GM23338 (cell line): Measurements from ENCODE around the gene MPZ. TPM values are rescaled to one million over a fixed set of nuclear protein-coding genes. Genes with fewer than 3 reads are reported as not detected.

Experiments used
- ATAC-seq: fragments of 200-7000 bp; cut with Tn5 transposase; 3 replicates; pipeline ENCODE4 v1.9.1; 2020
- DNase-seq: peaks from one replicate; pipeline ENCODE4 v3.0.0-alpha.2; 2015; ENCODE audit warnings: low spot score
- H2AFZ ChIP-seq: fragments of 200-600 bp; sonication (generic); 2 replicates; pipeline ENCODE4 v1.8.0; 2016; ENCODE audit warnings: antibody characterized with exemption, mild to moderate bottlenecking, moderate library complexity
- H3F3A ChIP-seq: fragments of 200-600 bp; sonication (generic); replicated peaks from 2 replicates; pipeline ENCODE4 v1.8.0; 2017; ENCODE audit warnings: antibody characterized with exemption, mixed run types, low read depth
- H3K27ac ChIP-seq: fragments of 200-600 bp; sonication (generic); 2 replicates; pipeline ENCODE4 v1.6.1; 2016; ENCODE audit warnings: low read depth
- H3K27me3 ChIP-seq: fragments of 200-600 bp; sonication (generic); 2 replicates; pipeline ENCODE4 v1.8.0; 2016; ENCODE audit warnings: mild to moderate bottlenecking, mixed run types, moderate library complexity; ENCODE audit not compliant: insufficient read depth
- H3K36me3 ChIP-seq: fragments of 200-600 bp; sonication (generic); 2 replicates; pipeline ENCODE4 v1.8.0; 2016; ENCODE audit warnings: mild to moderate bottlenecking; ENCODE audit not compliant: insufficient read depth
- H3K4me1 ChIP-seq: fragments of 200-600 bp; sonication (generic); 2 replicates; pipeline ENCODE4 v1.8.0; 2016; ENCODE audit warnings: mild to moderate bottlenecking, moderate library complexity; ENCODE audit not compliant: insufficient read depth
- H3K4me2 ChIP-seq: fragments of 200-600 bp; sonication (generic); 2 replicates; pipeline ENCODE4 v1.7.1; 2017; ENCODE audit warnings: mixed run types
- H3K4me3 ChIP-seq: fragments of 200-600 bp; sonication (generic); 2 replicates; pipeline ENCODE4 v1.6.1; 2016; ENCODE audit warnings: mixed run types
- H3K79me2 ChIP-seq: fragments of 200-600 bp; sonication (generic); replicated peaks from 2 replicates; pipeline ENCODE4 v1.8.0; 2017; ENCODE audit warnings: mild to moderate bottlenecking; ENCODE audit not compliant: insufficient read depth
- H3K9me2 ChIP-seq: fragments of 200-600 bp; sonication (generic); 2 replicates; pipeline ENCODE4 v1.8.0; 2017; ENCODE audit not compliant: insufficient read depth
- H4K20me1 ChIP-seq: fragments of 200-600 bp; sonication (generic); replicated peaks from 2 replicates; pipeline ENCODE4 v1.8.0; 2017; ENCODE audit warnings: mild to moderate bottlenecking; ENCODE audit not compliant: insufficient read depth
- H3K27ac Mint-ChIP-seq: 2 replicates; pipeline ENCODE4 v1.8.0; 2020; ENCODE audit warnings: inconsistent platforms, mild to moderate bottlenecking, moderate library complexity, mixed read lengths
- H3K27me3 Mint-ChIP-seq: 3 replicates; pipeline ENCODE4 v1.8.0; 2022; ENCODE audit warnings: low read depth, mild to moderate bottlenecking, moderate library complexity, mixed read lengths, inconsistent platforms; ENCODE audit not compliant: insufficient read depth, poor library complexity
- H3K36me3 Mint-ChIP-seq: 3 replicates; pipeline ENCODE4 v1.8.0; 2021; ENCODE audit warnings: low read depth, mild to moderate bottlenecking, inconsistent platforms, moderate library complexity, mixed read lengths
- H3K4me1 Mint-ChIP-seq: 3 replicates; pipeline ENCODE4 v1.8.0; 2020; ENCODE audit warnings: mild to moderate bottlenecking, inconsistent platforms, mixed read lengths
- H3K4me3 Mint-ChIP-seq: 3 replicates; pipeline ENCODE4 v1.8.0; 2021; ENCODE audit warnings: moderate library complexity, mild to moderate bottlenecking, inconsistent platforms, mixed read lengths
- H3K9me3 Mint-ChIP-seq: 3 replicates; pipeline ENCODE4 v1.8.0; 2020; ENCODE audit warnings: moderate library complexity, mild to moderate bottlenecking, inconsistent platforms, mixed read lengths
- CREB1 ChIP-seq: fragments of 250-450 bp; sonication (Bioruptor Pico); IDR thresholded peaks from 2 replicates; pipeline ENCODE4 v1.5.0; 2020; ENCODE audit warnings: low read depth, mild to moderate bottlenecking, moderate library complexity
- EZH2 ChIP-seq: fragments of 200-600 bp; sonication (generic); IDR thresholded peaks from one replicate; pipeline ENCODE4 v1.8.0; 2017; ENCODE audit warnings: antibody characterized with exemption, mild to moderate bottlenecking, low read depth; ENCODE audit not compliant: unreplicated experiment
- EZH2phosphoT487 ChIP-seq: fragments of 200-600 bp; sonication (generic); IDR thresholded peaks from one replicate; pipeline ENCODE4 v1.8.1; 2018; ENCODE audit warnings: antibody characterized with exemption; ENCODE audit not compliant: unreplicated experiment
- JUNB ChIP-seq: IDR thresholded peaks from one replicate; pipeline ENCODE4 v1.6.1; 2016; ENCODE audit warnings: antibody characterized with exemption; ENCODE audit not compliant: unreplicated experiment
- NANOG ChIP-seq: IDR thresholded peaks from 2 replicates; pipeline ENCODE4 v1.6.1; 2016; ENCODE audit warnings: antibody characterized with exemption, borderline replicate concordance
- STAT1 ChIP-seq: IDR thresholded peaks from one replicate; pipeline ENCODE4 v1.6.1; 2016; ENCODE audit warnings: antibody characterized with exemption; ENCODE audit not compliant: unreplicated experiment
- ZNF331 ChIP-seq: fragments of 250-450 bp; sonication (Bioruptor Pico); IDR thresholded peaks from 2 replicates; pipeline ENCODE4 v1.5.0; 2020; ENCODE audit warnings: low read depth, mild to moderate bottlenecking, moderate library complexity
- polyA plus RNA-seq: library from polyadenylated mRNA; unstranded; fragments of >200 nt; fragmentation: Nextera tagmentation; extraction: Ambion mirVana; gene quantifications from 2 replicates; pipeline ENCODE4 v1.2.1, GENCODE V29; 2016
- total RNA-seq: library from RNA; depleted of rRNA; stranded (reverse); fragments of >200 nt; shearing (Covaris generic); gene quantifications from 2 replicates; pipeline ENCODE4 v1.2.3, GENCODE V29; 2014
- TF ChIP-seq, protein P1 (sequence below), 2 experiments: fragments of 200-600 bp in 1 of 2; sonication (generic) in 1 of 2; conservative IDR thresholded peaks; 2 replicates each; pipeline versions ENCODE4 v1.5.1 to v1.6.1; 2016 to 2017; ENCODE audit warnings: antibody characterized with exemption in 2 of 2, low read depth in 2 of 2, mild to moderate bottlenecking in 2 of 2, moderate library complexity in 1 of 2
- TF ChIP-seq, protein P2 (sequence below): IDR thresholded peaks from one replicate; pipeline ENCODE4 v1.6.1; 2018; ENCODE audit warnings: antibody characterized with exemption; ENCODE audit not compliant: unreplicated experiment
- TF ChIP-seq, protein P3 (sequence below): fragments of 250-450 bp; sonication (Bioruptor Pico); IDR thresholded peaks from 2 replicates; pipeline ENCODE4 v1.5.0; 2020; ENCODE audit warnings: mild to moderate bottlenecking, moderate library complexity
- TF ChIP-seq, protein P4 (sequence below): IDR thresholded peaks from 2 replicates; pipeline ENCODE4 v1.6.1; 2016; ENCODE audit warnings: antibody characterized with exemption

The MPZ gene
- total and polyA plus RNA-seq, 2 experiments from 2014 or later = 1.9 to 4.0 TPM

DNA sequence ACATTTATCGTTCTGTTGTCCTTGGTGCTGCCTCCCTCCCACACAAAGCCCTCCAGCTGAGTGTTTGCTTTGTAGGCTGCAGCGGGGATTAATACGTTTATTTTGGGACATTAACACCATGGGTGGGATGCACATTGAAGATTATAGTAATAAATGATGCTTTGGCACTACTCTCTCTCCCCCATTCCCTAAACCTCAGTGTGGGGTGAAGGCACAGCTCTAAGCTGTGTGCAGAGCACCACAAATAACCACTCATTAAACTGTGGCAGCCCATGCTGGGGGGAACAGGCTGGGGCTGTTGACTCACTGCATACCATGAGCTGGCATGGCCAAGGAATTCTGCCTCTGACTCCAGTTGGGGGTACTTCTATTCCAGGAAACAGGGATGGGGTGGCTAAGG lies 43.6 kb downstream of the MPZ start:
- no peaks in the 10 kb centered on the region for H3F3A ChIP-seq
- no peak overlapping the region for H3K27ac ChIP-seq
- Mint-ChIP-seq H3K4me1 (peaks cover 17% of the 10 kb centered on the region), H3K27me3 (peaks cover 6% of the 10 kb centered on the region), H3K27ac (no peak overlapping the region), H3K4me3 (no peak overlapping the region), H3K9me3 (no peaks in the 10 kb centered on the region), H3K36me3 (no peaks in the 10 kb centered on the region)
- peaks cover 16% of the 10 kb centered on the region for H3K4me1 ChIP-seq
- H3K27me3 ChIP-seq = peaks cover 3% of the 10 kb centered on the region
- no peaks in the 10 kb centered on the region for H3K79me2 ChIP-seq
- H4K20me1 ChIP-seq = no peaks in the 10 kb centered on the region
- no peaks in the 10 kb centered on the region for H3K36me3 ChIP-seq
- H3K9me2 ChIP-seq = no peaks in the 10 kb centered on the region
- ATAC-seq (peak; percentile 72), DNase-seq (peak; percentile 30)
- peak overlapping the region; percentile 35; the same call in 1 of the 2 replicates for H3K4me2 ChIP-seq
- no peak overlapping the region for H2AFZ ChIP-seq
- H3K4me3 ChIP-seq = no peak overlapping the region
- TF ChIP-seq CREB1 (CRISPR knock-in tag) = no peak
- TF ChIP-seq, protein P1, sequence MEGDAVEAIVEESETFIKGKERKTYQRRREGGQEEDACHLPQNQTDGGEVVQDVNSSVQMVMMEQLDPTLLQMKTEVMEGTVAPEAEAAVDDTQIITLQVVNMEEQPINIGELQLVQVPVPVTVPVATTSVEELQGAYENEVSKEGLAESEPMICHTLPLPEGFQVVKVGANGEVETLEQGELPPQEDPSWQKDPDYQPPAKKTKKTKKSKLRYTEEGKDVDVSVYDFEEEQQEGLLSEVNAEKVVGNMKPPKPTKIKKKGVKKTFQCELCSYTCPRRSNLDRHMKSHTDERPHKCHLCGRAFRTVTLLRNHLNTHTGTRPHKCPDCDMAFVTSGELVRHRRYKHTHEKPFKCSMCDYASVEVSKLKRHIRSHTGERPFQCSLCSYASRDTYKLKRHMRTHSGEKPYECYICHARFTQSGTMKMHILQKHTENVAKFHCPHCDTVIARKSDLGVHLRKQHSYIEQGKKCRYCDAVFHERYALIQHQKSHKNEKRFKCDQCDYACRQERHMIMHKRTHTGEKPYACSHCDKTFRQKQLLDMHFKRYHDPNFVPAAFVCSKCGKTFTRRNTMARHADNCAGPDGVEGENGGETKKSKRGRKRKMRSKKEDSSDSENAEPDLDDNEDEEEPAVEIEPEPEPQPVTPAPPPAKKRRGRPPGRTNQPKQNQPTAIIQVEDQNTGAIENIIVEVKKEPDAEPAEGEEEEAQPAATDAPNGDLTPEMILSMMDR (conservative IDR thresholded peaks at IDR 0.05; ENCODE audit: low read depth in 2 of 2) = no peak
- TF ChIP-seq, protein P2, sequence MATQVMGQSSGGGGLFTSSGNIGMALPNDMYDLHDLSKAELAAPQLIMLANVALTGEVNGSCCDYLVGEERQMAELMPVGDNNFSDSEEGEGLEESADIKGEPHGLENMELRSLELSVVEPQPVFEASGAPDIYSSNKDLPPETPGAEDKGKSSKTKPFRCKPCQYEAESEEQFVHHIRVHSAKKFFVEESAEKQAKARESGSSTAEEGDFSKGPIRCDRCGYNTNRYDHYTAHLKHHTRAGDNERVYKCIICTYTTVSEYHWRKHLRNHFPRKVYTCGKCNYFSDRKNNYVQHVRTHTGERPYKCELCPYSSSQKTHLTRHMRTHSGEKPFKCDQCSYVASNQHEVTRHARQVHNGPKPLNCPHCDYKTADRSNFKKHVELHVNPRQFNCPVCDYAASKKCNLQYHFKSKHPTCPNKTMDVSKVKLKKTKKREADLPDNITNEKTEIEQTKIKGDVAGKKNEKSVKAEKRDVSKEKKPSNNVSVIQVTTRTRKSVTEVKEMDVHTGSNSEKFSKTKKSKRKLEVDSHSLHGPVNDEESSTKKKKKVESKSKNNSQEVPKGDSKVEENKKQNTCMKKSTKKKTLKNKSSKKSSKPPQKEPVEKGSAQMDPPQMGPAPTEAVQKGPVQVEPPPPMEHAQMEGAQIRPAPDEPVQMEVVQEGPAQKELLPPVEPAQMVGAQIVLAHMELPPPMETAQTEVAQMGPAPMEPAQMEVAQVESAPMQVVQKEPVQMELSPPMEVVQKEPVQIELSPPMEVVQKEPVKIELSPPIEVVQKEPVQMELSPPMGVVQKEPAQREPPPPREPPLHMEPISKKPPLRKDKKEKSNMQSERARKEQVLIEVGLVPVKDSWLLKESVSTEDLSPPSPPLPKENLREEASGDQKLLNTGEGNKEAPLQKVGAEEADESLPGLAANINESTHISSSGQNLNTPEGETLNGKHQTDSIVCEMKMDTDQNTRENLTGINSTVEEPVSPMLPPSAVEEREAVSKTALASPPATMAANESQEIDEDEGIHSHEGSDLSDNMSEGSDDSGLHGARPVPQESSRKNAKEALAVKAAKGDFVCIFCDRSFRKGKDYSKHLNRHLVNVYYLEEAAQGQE = no peak
- TF ChIP-seq STAT1 = no peak
- no peak for TF ChIP-seq EZH2
- TF ChIP-seq EZH2phosphoT487 = no peak
- no peak for TF ChIP-seq ZNF331
- TF ChIP-seq JUNB = no peak
- TF ChIP-seq NANOG = no peak
- TF ChIP-seq, protein P3, sequence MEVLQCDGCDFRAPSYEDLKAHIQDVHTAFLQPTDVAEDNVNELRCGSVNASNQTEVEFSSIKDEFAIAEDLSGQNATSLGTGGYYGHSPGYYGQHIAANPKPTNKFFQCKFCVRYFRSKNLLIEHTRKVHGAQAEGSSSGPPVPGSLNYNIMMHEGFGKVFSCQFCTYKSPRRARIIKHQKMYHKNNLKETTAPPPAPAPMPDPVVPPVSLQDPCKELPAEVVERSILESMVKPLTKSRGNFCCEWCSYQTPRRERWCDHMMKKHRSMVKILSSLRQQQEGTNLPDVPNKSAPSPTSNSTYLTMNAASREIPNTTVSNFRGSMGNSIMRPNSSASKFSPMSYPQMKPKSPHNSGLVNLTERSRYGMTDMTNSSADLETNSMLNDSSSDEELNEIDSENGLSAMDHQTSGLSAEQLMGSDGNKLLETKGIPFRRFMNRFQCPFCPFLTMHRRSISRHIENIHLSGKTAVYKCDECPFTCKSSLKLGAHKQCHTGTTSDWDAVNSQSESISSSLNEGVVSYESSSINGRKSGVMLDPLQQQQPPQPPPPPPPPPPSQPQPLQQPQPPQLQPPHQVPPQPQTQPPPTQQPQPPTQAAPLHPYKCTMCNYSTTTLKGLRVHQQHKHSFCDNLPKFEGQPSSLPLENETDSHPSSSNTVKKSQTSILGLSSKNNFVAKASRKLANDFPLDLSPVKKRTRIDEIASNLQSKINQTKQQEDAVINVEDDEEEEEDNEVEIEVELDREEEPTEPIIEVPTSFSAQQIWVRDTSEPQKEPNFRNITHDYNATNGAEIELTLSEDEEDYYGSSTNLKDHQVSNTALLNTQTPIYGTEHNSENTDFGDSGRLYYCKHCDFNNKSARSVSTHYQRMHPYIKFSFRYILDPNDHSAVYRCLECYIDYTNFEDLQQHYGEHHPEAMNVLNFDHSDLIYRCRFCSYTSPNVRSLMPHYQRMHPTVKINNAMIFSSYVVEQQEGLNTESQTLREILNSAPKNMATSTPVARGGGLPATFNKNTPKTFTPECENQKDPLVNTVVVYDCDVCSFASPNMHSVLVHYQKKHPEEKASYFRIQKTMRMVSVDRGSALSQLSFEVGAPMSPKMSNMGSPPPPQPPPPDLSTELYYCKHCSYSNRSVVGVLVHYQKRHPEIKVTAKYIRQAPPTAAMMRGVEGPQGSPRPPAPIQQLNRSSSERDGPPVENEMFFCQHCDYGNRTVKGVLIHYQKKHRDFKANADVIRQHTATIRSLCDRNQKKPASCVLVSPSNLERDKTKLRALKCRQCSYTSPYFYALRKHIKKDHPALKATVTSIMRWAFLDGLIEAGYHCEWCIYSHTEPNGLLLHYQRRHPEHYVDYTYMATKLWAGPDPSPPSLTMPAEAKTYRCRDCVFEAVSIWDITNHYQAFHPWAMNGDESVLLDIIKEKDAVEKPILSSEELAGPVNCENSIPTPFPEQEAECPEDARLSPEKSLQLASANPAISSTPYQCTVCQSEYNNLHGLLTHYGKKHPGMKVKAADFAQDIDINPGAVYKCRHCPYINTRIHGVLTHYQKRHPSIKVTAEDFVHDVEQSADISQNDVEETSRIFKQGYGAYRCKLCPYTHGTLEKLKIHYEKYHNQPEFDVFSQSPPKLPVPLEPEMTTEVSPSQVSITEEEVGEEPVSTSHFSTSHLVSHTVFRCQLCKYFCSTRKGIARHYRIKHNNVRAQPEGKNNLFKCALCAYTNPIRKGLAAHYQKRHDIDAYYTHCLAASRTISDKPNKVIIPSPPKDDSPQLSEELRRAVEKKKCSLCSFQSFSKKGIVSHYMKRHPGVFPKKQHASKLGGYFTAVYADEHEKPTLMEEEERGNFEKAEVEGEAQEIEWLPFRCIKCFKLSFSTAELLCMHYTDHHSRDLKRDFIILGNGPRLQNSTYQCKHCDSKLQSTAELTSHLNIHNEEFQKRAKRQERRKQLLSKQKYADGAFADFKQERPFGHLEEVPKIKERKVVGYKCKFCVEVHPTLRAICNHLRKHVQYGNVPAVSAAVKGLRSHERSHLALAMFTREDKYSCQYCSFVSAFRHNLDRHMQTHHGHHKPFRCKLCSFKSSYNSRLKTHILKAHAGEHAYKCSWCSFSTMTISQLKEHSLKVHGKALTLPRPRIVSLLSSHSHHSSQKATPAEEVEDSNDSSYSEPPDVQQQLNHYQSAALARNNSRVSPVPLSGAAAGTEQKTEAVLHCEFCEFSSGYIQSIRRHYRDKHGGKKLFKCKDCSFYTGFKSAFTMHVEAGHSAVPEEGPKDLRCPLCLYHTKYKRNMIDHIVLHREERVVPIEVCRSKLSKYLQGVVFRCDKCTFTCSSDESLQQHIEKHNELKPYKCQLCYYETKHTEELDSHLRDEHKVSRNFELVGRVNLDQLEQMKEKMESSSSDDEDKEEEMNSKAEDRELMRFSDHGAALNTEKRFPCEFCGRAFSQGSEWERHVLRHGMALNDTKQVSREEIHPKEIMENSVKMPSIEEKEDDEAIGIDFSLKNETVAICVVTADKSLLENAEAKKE = no peak
- TF ChIP-seq, protein P4, sequence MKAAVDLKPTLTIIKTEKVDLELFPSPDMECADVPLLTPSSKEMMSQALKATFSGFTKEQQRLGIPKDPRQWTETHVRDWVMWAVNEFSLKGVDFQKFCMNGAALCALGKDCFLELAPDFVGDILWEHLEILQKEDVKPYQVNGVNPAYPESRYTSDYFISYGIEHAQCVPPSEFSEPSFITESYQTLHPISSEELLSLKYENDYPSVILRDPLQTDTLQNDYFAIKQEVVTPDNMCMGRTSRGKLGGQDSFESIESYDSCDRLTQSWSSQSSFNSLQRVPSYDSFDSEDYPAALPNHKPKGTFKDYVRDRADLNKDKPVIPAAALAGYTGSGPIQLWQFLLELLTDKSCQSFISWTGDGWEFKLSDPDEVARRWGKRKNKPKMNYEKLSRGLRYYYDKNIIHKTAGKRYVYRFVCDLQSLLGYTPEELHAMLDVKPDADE = no peak
